C4-2B (cell line): ENCODE data around the gene USP34.

Source experiments
- H3K27ac ChIP-seq: fragments of 450-650 bp; 2 replicates; pipeline ENCODE4 v1.5.1; 2017
- CTCF ChIP-seq: fragments of 450-650 bp; conservative IDR thresholded peaks from 2 replicates; pipeline ENCODE4 v1.5.1; 2017; ENCODE audit warnings: mild to moderate bottlenecking
- ZFX ChIP-seq: fragments of 450-650 bp; IDR thresholded peaks from 2 replicates; pipeline ENCODE4 v1.6.1; 2017

Gene USP34

GRCh38 chr2:61357681-61358080, 113.2 kb downstream of the USP34 start:
- no peak for TF ChIP-seq ZFX
- TF ChIP-seq CTCF: no peak
- no peak overlapping the region for H3K27ac ChIP-seq

- no peak overlapping the region for H3K27ac ChIP-seq
- TF ChIP-seq ZFX (no peak), CTCF (no peak)
Measured at GRCh38 chr2:61356958-61357350, 113.9 kb downstream of the USP34 start.

- no peak overlapping the region for H3K27ac ChIP-seq
- no peak for TF ChIP-seq CTCF
- no peak for TF ChIP-seq ZFX
Measured at GRCh38 chr2:61356261-61356957, 114.5 kb downstream of the USP34 start.

GRCh38 chr2:61354543-61355197, 116.2 kb downstream of the USP34 start:
- TF ChIP-seq ZFX: no peak
- H3K27ac ChIP-seq: no peak overlapping the region

- no peak overlapping the region for H3K27ac ChIP-seq
- no peak for TF ChIP-seq CTCF
- no peak for TF ChIP-seq ZFX
Measured at GRCh38 chr2:61353909-61354308, 117.0 kb downstream of the USP34 start.

GRCh38 chr2:61350777-61351176, 120.1 kb downstream of the USP34 start:
- no peak overlapping the region for H3K27ac ChIP-seq
- TF ChIP-seq CTCF: no peak
- TF ChIP-seq ZFX: no peak

- no peak overlapping the region for H3K27ac ChIP-seq
- TF ChIP-seq CTCF (no peak), ZFX (no peak)
Measured at GRCh38 chr2:61343141-61343540, 127.7 kb downstream of the USP34 start.

- H3K27ac ChIP-seq: no peak overlapping the region
- no peak for TF ChIP-seq CTCF
- no peak for TF ChIP-seq ZFX
Measured at GRCh38 chr2:61340242-61340641, 130.6 kb downstream of the USP34 start.
